Pancreas (tissue), 10 donors: ENCODE measurements around the gene LHFPL2. TPM values are rescaled to one million over a fixed set of nuclear protein-coding genes. Genes with fewer than 3 reads are reported as not detected.

Source experiments
- ATAC-seq, 4 donors: fragments of 200-7000 bp; cut with Tn5 transposase; one replicate each; pipeline versions ENCODE4 v1.8.0 to v1.9.1; 2020; ENCODE audit warnings: mild to moderate bottlenecking in 4 of 4, moderate library complexity in 4 of 4
- DNase-seq, 6 donors: peaks; one replicate each; pipeline ENCODE4 v3.0.0-alpha.2; 2020
- FAIRE-seq: peaks from 2 replicates; lab custom pipeline; 2012; peaks lifted over from hg19 to GRCh38; lab: Jason Lieb, UNC
- H3K27ac ChIP-seq, 4 donors: fragments of 200-600 bp; sonication (generic); 1 replicate in 3 of 4; 2 replicates in 1 of 4; pipeline versions ENCODE4 v1.5.0 to v1.8.0; 2020
- H3K27me3 ChIP-seq, 4 donors: fragments of 200-600 bp; one replicate each; pipeline ENCODE4 v1.8.0; 2021
- H3K36me3 ChIP-seq, 3 donors: fragments of 200-600 bp; sonication (generic) in 1 of 3; one replicate each; pipeline versions ENCODE4 v1.5.0 to v1.8.0; 2020 to 2021
- H3K4me1 ChIP-seq, 3 donors: fragments of 200-600 bp; one replicate each; pipeline ENCODE4 v1.8.0; 2021
- H3K4me3 ChIP-seq, 4 donors: fragments of 200-600 bp; sonication (generic) in 2 of 4; one replicate each; pipeline versions ENCODE4 v1.5.0 to v1.8.0; 2020 to 2021
- H3K9me3 ChIP-seq, 4 donors: fragments of 200-600 bp; one replicate each; pipeline ENCODE4 v1.8.0; 2021
- CTCF ChIP-seq, 4 donors: fragments of 200-600 bp; sonication (generic) in 3 of 4; IDR thresholded peaks; one replicate each; pipeline versions ENCODE4 v1.5.0 to v1.8.0; 2021; ENCODE audit warnings: antibody characterized with exemption in 4 of 4
- WGBS, 2 donors: extraction: QIAGEN DNeasy Blood & Tissue Kit; methylation state at CpG; one replicate each; pipeline ENCODE4 v1.1.7; 2013; 5-methylcytosine and 5-hydroxymethylcytosine counted together
- intact Hi-C, 3 donors: fragments of 100-400 bp; cut with DNase I; formaldehyde crosslinking; loops; one replicate each; pipeline versions ENCODE4 v1.11.1 to v1.14.2; 2022
- polyA plus RNA-seq, 2 donors: library from polyadenylated mRNA; stranded (reverse); fragments of 200-250 nt; gene quantifications; one replicate each; pipeline ENCODE4 v1.2.3, GENCODE V29; 2013
- total RNA-seq, 6 donors: library from RNA; stranded (reverse); fragmentation: NEBNext Ultra II Directional in 4 of 6; extraction: Animal tissue kit (Norgen Biotek cat#: 25700) in 4 of 6; gene quantifications; one replicate each; pipeline versions ENCODE4 v1.2.1 to v1.2.4, GENCODE V29; 2021 to 2023
- donor health status: healthy with polysubstance abuse.
- donor health status: DM: no; HTN: no; CAD: no; lungs with moderate emphysema.
- donor health status: DM: no; HTN: no; CAD: no.
- donor health status: control.
- donor health status: control.
- donor health status: Bipolar disorder and iron deficiency.
- donor health status: DM: yes; HTN: yes; CAD: no.
- donor health status: DM: no; HTN: no; CAD: no.
- donor health status: DM: no; HTN: no; CAD: no.
- donor health status: DM: yes; HTN: yes; CAD: no.

The LHFPL2 gene
- total and polyA plus RNA-seq, 8 donors = 4.0 to 28.4 (median 13.0) TPM

GRCh38 chr5:78523314-78524193 is 125.0 kb downstream of the LHFPL2 start:
- TF ChIP-seq CTCF (IDR thresholded peaks at IDR 0.05) = no peak
- Histone ChIP-seq H3K27ac (no peak overlapping the region), H3K9me3 (no peaks in the 10 kb centered on the region), H3K4me1 (peaks cover 0 to 20% (median 0%) of the 10 kb centered on the region in 3 donors), H3K36me3 (no peaks in the 10 kb centered on the region), H3K4me3 (no peak overlapping the region), H3K27me3 (no peaks in the 10 kb centered on the region)
- DNase-seq (no peak), FAIRE-seq (no peak), ATAC-seq (no peak)
- 87 to 91% methylated on average over 15 of the region's 15 CpGs for WGBS, 2 donors
- intact Hi-C loops = no loop called here

GRCh38 chr5:78522476-78523260 is 125.9 kb downstream of the LHFPL2 start:
- DNase-seq (no peak), FAIRE-seq (no peak), ATAC-seq (no peak)
- 74 to 79% methylated on average over 9 of the region's 9 CpGs for WGBS, 2 donors
- Histone ChIP-seq H3K27ac (no peak overlapping the region), H3K9me3 (no peaks in the 10 kb centered on the region), H3K4me3 (no peak overlapping the region), H3K27me3 (no peaks in the 10 kb centered on the region), H3K36me3 (no peaks in the 10 kb centered on the region), H3K4me1 (peaks cover 0 to 24% (median 0%) of the 10 kb centered on the region in 3 donors)
- no peak for TF ChIP-seq CTCF (IDR thresholded peaks at IDR 0.05)
- intact Hi-C loops = no loop called here

DNA sequence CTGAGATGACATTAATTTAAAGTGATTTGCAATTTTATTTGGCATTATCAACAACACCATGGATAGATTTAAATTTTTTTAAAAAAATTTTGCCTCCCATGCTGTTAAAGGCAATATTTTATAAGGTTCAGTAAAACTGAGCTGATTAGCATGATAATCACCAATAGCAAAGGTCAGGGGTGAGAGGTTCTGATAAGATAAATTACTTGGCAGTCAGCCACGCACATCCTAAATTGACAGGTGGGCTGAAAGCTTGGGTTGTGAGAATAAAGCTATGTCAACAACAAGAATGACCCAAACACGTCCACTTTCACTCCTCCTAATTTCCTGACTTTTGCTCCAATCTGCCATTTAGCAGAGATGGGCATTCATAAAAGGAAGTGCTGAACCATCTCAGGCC is 127.1 kb downstream of the LHFPL2 start:
- FAIRE-seq = no peak
- no peak for DNase-seq
- H3K27ac ChIP-seq = no peak overlapping the region
- H3K4me3 ChIP-seq = no peak overlapping the region
- peaks cover 0 to 15% (median 0%) of the 10 kb centered on the region in 3 donors for H3K4me1 ChIP-seq
- no peak for TF ChIP-seq CTCF (IDR thresholded peaks at IDR 0.05)
- H3K36me3 ChIP-seq = no peaks in the 10 kb centered on the region
- no peak for ATAC-seq
- no peaks in the 10 kb centered on the region for H3K9me3 ChIP-seq
- WGBS, 2 donors = 19 to 23% methylated on average over 2 of the region's 2 CpGs
- H3K27me3 ChIP-seq = no peaks in the 10 kb centered on the region
- intact Hi-C loops = no loop called here

- intact Hi-C loops = no loop called here
- peak overlapping the region in 3 of 4 donors; percentile 46 to 68 (median 59) for H3K27ac ChIP-seq
- no peaks in the 10 kb centered on the region for H3K27me3 ChIP-seq
- H3K36me3 ChIP-seq = no peaks in the 10 kb centered on the region
- H3K9me3 ChIP-seq = no peaks in the 10 kb centered on the region
- no peak for TF ChIP-seq CTCF (IDR thresholded peaks at IDR 0.05)
- WGBS, 2 donors = 92 to 98% methylated on average over 9 of the region's 9 CpGs
- peaks cover 0 to 15% (median 0%) of the 10 kb centered on the region in 3 donors for H3K4me1 ChIP-seq
- DNase-seq (no peak), ATAC-seq (peak in 1 of 4 donors; percentile 7), FAIRE-seq (no peak)
- no peak overlapping the region for H3K4me3 ChIP-seq
These were observed 129.2 kb downstream of the LHFPL2 start for GRCh38 chr5:78519198-78519941.
